ENCODE data around the gene AKT1S1. TPM values are rescaled to one million over a fixed set of nuclear protein-coding genes. Genes with fewer than 3 reads are reported as not detected.

AKT1S1 gene
- total and polyA plus RNA-seq, 2 of the 13 experiments (the other 11 are each of a cell fraction or from before 2014, with no cell fraction given): 13.5 to 27.8 TPM

- TF ChIP-seq MATR3 (CRISPR knock-in tag; IDR thresholded peaks at IDR 0.05) (no peak), WIZ (CRISPR knock-in tag; IDR thresholded peaks at IDR 0.05) (no peak), KLF6 (CRISPR knock-in tag; IDR thresholded peaks at IDR 0.05) (no peak), RFX5 (IDR thresholded peaks at IDR 0.05; ENCODE audit: low read depth, low read length) (no peak), PRMT3 (CRISPR knock-in tag; IDR thresholded peaks at IDR 0.05; ENCODE audit: borderline replicate concordance, low read depth) (no peak), ZNF619 (CRISPR knock-in tag; IDR thresholded peaks at IDR 0.05) (no peak), BRCA1 (CRISPR knock-in tag; IDR thresholded peaks at IDR 0.05) (no peak), NONO (IDR thresholded peaks at IDR 0.05) (no peak), NONO (CRISPR knock-in tag; conservative IDR thresholded peaks at IDR 0.05) (no peak), GLI4 (CRISPR knock-in tag; IDR thresholded peaks at IDR 0.05; ENCODE audit: borderline replicate concordance) (no peak), ZNF800 (CRISPR knock-in tag; IDR thresholded peaks at IDR 0.05) (no peak), ZBTB38 (CRISPR knock-in tag; IDR thresholded peaks at IDR 0.05) (no peak), POLR2AphosphoS2 (IDR thresholded peaks at IDR 0.05; ENCODE audit: low read depth, low read length) (no peak)
Measured at GRCh38 chr19:49904136-49904535, 27.0 kb upstream of the AKT1S1 start (continued).
